HG02970 (cell line): ENCODE results near the gene FBXW8.

ENCODE experiments used
- ATAC-seq: cut with Tn5 transposase; IDR thresholded peaks from one replicate; pipeline ENCODE4 v1.9.1; 2021; ENCODE audit warnings: mild to moderate bottlenecking, moderate library complexity, moderate number of reproducible peaks; ENCODE audit not compliant: unreplicated experiment, low FRiP score

The FBXW8 gene

GRCh38 chr12:117034249-117034648 lies 123.5 kb downstream of the FBXW8 start:
- ATAC-seq, result no peak

- ATAC-seq, result no peak
Measured at GRCh38 chr12:117034701-117035151, 124.0 kb downstream of the FBXW8 start.

- ATAC-seq, result no peak
Measured at GRCh38 chr12:117035287-117035686, 124.5 kb downstream of the FBXW8 start.

DNA sequence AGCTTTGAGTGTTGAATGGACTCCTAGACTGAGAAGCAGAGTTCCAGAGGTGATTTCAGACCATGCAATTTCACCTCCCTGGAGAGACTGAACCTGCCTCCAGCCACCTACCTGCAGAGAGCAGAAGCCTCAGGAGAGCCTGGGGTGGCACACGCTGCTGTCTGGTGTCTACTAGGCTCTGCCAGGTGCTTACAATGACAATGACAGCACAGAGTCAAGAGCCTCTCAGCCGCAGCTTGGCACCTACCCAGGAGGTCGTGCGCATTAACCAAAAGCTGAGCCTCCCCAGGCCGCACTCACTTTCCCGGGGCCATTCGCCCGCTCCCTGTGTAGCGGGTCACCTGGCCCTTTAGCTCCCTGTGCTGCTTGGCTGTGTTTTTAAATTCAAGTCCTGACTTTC lies 125.3 kb downstream of the FBXW8 start:
- ATAC-seq, result no peak

GRCh38 chr12:117036547-117036946 lies 125.8 kb downstream of the FBXW8 start:
- ATAC-seq, result no peak

DNA sequence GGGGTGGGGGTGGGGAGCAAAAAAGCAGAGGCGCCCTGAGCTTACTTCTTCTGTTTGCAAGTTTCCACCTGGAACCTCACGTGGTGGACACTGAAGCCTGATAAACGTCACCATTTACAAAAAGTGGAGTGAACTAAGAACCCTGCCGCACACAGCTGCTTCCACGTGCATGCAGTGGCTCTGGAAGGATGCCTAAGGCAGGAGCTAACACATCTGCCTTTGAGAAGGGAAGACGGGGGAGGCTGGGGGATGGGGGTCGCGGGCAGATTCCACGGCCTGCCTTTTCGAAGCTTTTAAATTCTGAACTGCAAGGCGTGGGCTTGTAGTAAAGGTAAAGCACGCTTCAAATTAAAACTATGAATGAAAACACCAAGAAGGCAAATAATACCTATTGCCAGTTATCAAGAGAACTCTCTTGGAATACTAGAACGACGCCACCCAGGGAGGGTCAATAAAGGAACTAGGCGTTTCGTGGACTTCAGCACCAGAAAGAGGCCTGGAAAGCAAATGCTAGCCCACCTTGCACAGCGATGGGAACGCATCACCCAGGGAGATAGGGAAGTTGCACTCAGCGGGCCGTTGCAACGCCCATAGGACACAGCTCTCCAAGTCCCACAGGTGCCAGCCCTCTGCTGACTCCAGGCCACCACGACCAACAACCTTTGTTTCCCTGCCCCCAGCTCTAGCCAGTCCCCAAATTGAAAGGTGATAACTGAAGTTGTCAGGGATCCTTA lies 126.7 kb downstream of the FBXW8 start:
- no peak for ATAC-seq

- ATAC-seq, result no peak
Measured at GRCh38 chr12:117038023-117038680, 127.4 kb downstream of the FBXW8 start.

- ATAC-seq, result no peak
Measured at GRCh38 chr12:117038919-117039318, 128.2 kb downstream of the FBXW8 start.

DNA sequence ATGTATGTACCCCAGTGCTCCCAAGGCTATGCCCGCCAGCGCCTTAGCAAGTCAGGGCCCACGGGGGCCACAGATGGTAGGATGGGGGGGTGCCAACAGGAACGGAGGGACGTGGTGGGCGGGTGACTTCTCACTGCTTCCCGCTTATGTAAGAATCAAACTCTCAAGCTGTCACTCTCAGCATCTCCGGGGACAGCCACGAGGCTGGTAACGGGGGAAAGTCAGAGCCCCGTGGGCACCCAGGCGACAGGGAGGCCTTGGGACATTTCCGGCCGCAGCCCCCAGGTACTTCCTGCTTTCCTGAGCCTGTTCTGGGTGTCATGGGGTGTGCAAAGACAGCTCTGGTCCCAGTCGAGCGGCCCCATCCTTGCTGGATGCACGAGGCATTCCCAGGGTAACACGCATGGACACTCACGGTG lies 129.2 kb downstream of the FBXW8 start:
- ATAC-seq, result no peak

DNA sequence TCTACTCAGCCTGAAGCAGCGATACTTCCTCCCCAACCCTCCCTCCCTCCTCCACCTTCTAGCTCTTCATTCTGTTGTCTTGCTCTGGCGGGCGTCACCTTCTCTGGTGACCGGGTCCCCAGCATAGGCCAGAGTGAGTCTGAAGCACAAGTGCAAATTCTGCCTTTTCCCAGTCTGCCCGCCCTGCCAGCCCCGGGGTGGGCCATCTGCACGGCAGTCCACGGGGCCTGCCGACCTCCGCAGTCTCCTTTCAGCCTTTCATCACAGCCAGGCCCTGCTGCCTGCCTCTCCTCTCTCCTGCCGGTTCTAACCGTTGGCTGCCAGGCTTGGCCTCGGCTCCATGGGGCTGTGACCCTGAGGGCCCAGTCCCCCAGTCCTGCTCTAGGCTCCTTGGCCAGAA lies 129.7 kb downstream of the FBXW8 start:
- no peak for ATAC-seq

DNA sequence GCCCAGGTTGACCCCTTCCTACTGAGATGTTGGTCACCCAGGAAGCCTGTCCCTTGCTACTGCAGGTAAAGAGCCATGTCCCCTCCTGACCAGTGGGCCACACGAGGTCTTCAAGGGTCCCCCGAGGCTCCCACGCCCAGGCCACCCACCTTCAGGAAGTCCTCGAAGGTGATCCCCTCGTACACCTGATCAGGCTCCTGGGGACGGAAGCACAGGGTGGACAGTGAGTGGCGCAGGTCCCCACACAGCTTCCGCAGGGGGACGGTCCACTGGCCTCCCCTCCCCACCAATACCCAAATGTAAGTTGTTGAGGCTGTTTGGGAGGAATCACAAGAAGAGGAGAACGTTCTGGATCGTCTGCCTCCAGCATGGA lies 131.0 kb downstream of the FBXW8 start:
- no peak for ATAC-seq

DNA sequence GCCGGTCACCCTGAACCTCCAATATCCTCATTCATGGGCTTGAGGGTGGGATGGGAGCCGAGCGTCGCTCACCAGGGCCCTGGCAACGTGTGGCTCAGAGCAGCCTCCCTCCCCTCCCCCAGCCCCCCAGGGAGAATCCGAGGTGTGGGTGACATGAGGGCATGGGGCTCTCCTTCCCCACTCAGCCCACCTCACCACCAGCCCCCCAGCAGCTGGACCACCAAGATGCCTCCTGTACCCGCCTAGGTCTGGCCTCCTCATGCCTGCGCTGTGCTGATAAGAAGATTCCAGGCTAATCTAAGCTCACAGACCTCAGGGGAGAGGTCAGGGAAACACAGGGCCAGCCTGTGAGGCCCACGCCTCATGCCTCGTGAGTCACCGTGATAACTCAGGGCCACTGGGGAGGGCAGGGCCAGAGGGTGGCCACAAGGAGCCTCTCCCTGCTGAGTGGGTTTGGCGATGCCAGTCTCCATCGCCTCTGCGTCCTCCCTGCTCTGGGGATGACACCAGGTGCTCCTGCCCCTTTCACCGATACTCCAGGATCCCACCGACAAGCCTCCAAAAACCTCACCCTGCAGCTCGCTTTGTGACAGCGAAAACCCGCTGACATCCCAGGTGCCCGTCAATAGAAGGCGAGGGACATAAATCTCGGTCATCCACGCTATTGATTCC lies 131.6 kb downstream of the FBXW8 start:
- ATAC-seq, result no peak

GRCh38 chr12:117042862-117043261 lies 132.1 kb downstream of the FBXW8 start:
- no peak for ATAC-seq

- no peak for ATAC-seq
Measured at GRCh38 chr12:117044311-117044710, 133.6 kb downstream of the FBXW8 start.

- ATAC-seq, result no peak
Measured at GRCh38 chr12:117044790-117045159, 134.0 kb downstream of the FBXW8 start.

DNA sequence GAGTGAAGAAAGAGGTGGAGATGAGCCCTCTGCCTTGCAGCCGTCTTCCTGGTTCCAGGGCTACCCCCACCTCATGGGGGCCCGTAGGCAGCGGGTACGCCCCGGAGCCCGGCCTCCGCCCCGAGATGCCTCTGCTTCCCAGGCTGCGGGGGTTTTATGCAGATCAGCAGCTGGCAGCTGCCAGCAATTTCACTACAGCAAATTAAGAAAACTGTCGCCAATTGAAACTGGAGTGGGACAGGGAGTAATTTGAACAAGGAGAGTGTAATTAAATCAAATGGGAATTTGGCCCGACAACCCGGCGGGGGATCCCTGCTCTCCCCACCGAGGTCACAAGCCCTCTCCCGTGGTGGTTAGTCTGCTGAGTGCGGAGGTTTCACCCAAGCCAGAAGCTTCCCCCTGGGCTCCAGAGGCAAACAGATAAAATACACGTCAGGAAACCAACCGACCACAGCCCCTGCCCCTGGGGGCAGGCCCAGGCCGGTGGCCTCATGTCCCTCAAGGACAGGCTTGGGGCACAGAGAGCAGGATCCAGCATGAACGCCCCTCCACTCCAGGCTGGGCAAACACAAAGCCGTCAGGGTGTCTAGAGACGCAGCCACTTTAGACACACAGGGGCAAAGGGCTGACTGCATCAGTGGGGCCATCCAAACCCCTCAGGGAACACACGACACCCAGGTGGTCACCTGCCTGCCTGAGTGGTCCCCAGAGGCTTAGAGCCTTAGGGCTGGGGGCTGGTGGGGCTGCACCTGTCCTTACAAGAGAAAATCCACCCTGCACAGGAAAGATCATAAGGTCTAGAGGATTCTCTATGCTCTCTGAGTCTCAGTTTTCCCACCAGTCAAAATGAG lies 134.6 kb downstream of the FBXW8 start:
- ATAC-seq, result no peak

- ATAC-seq, result no peak
Measured at GRCh38 chr12:117046011-117046369, 135.2 kb downstream of the FBXW8 start.

GRCh38 chr12:117046425-117046824 lies 135.7 kb downstream of the FBXW8 start:
- ATAC-seq, result no peak

GRCh38 chr12:117046861-117047530 lies 136.2 kb downstream of the FBXW8 start:
- no peak for ATAC-seq
